Measurements from ENCODE around the gene DGLUCY.
"Not testable (repeated sequence)": the region's sequence is repeated elsewhere in the genome, so short reads cannot be mapped to it uniquely, and the experiment has no call there.

DGLUCY gene

GRCh38 chr14:91116913-91117588, 3.2 kb downstream of the DGLUCY start:
- DNase-seq (ENCODE audit: low spot score) = no peak
- TF ChIP-seq CTCF (IDR thresholded peaks at IDR 0.05; ENCODE audit: borderline replicate concordance, control extremely low read depth, extremely low read depth, insufficient read depth, missing control alignments) = no peak
- in situ Hi-C loops (cut with MboI; ENCODE audit: low sequenced_read_pairs, unreplicated experiment) = no loop called here

- DNase-seq (ENCODE audit: low spot score) = no peak
- in situ Hi-C loops (cut with MboI; ENCODE audit: low sequenced_read_pairs, unreplicated experiment) = no loop called here
- TF ChIP-seq CTCF (IDR thresholded peaks at IDR 0.05; ENCODE audit: borderline replicate concordance, control extremely low read depth, extremely low read depth, insufficient read depth, missing control alignments) = no peak
Measured at GRCh38 chr14:91117960-91118359, 4.1 kb downstream of the DGLUCY start.

- in situ Hi-C loops (cut with MboI; ENCODE audit: low sequenced_read_pairs, unreplicated experiment) = no loop called here
- DNase-seq (ENCODE audit: low spot score) = no peak
- no peak for TF ChIP-seq CTCF (IDR thresholded peaks at IDR 0.05; ENCODE audit: borderline replicate concordance, control extremely low read depth, extremely low read depth, insufficient read depth, missing control alignments)
Measured at GRCh38 chr14:91118511-91119068, 4.7 kb downstream of the DGLUCY start.

GRCh38 chr14:91119556-91120311, 5.9 kb downstream of the DGLUCY start:
- in situ Hi-C loops (cut with MboI; ENCODE audit: low sequenced_read_pairs, unreplicated experiment) = no loop called here
- TF ChIP-seq CTCF (IDR thresholded peaks at IDR 0.05; ENCODE audit: borderline replicate concordance, control extremely low read depth, extremely low read depth, insufficient read depth, missing control alignments) = no peak
- no peak for DNase-seq (ENCODE audit: low spot score)

- in situ Hi-C loops (cut with MboI; ENCODE audit: low sequenced_read_pairs, unreplicated experiment) = no loop called here
- DNase-seq (ENCODE audit: low spot score) = no peak
Measured at GRCh38 chr14:91123201-91123600, 9.3 kb downstream of the DGLUCY start.

GRCh38 chr14:91124406-91125270, 10.8 kb downstream of the DGLUCY start:
- in situ Hi-C loops (cut with MboI; ENCODE audit: low sequenced_read_pairs, unreplicated experiment); DNase-seq (ENCODE audit: low spot score): not testable (repeated sequence)

More at GRCh38 chr14:91123201-91123600, 9.3 kb downstream of the DGLUCY start:
- no peak for TF ChIP-seq CTCF (IDR thresholded peaks at IDR 0.05; ENCODE audit: borderline replicate concordance, control extremely low read depth, extremely low read depth, insufficient read depth, missing control alignments)

Measured in GM13976 (cell line).